Loucy (cell line): Measurements from ENCODE around the gene NMNAT2.
A peak's percentile ranks its signal among the peaks of the same experiment; 100 is the strongest.

Experiments
- H2AFZ ChIP-seq: fragments of 200-600 bp; sonication (generic); 2 replicates; pipeline ENCODE4 v1.6.0; 2016; ENCODE audit warnings: antibody characterized with exemption, mild to moderate bottlenecking, low read length, moderate library complexity
- H3F3A ChIP-seq: fragments of 200-600 bp; 2 replicates; pipeline ENCODE4 v1.6.0; 2016; ENCODE audit warnings: antibody characterized with exemption, low read depth, mild to moderate bottlenecking
- H3K27me3 ChIP-seq: fragments of 200-600 bp; sonication (generic); 2 replicates; pipeline ENCODE4 v1.6.1; 2014; ENCODE audit warnings: low read length, mild to moderate bottlenecking; ENCODE audit not compliant: insufficient read depth, poor library complexity, severe bottlenecking
- H3K36me3 ChIP-seq: fragments of 200-600 bp; sonication (generic); 2 replicates; pipeline ENCODE4 v1.6.1; 2016; ENCODE audit warnings: low read length; ENCODE audit not compliant: insufficient read depth
- H3K4me1 ChIP-seq: fragments of 200-600 bp; sonication (generic); 2 replicates; pipeline ENCODE4 v1.5.1; 2014; ENCODE audit warnings: low read length, mild to moderate bottlenecking; ENCODE audit not compliant: insufficient read depth, poor library complexity, severe bottlenecking
- H3K4me2 ChIP-seq: fragments of 200-600 bp; sonication (generic); 2 replicates; pipeline ENCODE4 v1.6.0; 2014; ENCODE audit warnings: antibody characterized with exemption, low read length, low read depth, mild to moderate bottlenecking; ENCODE audit not compliant: poor library complexity, severe bottlenecking
- H3K4me3 ChIP-seq: fragments of 200-600 bp; sonication (generic); 2 replicates; pipeline ENCODE4 v1.5.1; 2014; ENCODE audit warnings: low read length, mild to moderate bottlenecking, mixed read lengths; ENCODE audit not compliant: poor library complexity, severe bottlenecking
- H3K79me2 ChIP-seq: fragments of 200-600 bp; sonication (generic); 2 replicates; pipeline ENCODE4 v1.6.1; 2014; ENCODE audit warnings: low read length; ENCODE audit not compliant: insufficient read depth
- H3K9ac ChIP-seq: fragments of 200-600 bp; sonication (generic); 2 replicates; pipeline ENCODE4 v1.6.0; 2014; ENCODE audit warnings: mild to moderate bottlenecking, low read depth, low read length, moderate library complexity; ENCODE audit not compliant: poor library complexity, severe bottlenecking
- H3K9me2 ChIP-seq: fragments of 200-600 bp; sonication (generic); replicated peaks from 2 replicates; pipeline ENCODE4 v1.6.1; 2016; ENCODE audit warnings: low read depth, low read length, mixed read lengths
- H3K9me3 ChIP-seq: fragments of 200-600 bp; sonication (generic); 2 replicates; pipeline ENCODE4 v1.6.1; 2014; ENCODE audit warnings: mild to moderate bottlenecking, antibody characterized with exemption, low read length, low read depth; ENCODE audit not compliant: insufficient read depth
- H4K20me1 ChIP-seq: fragments of 200-600 bp; sonication (generic); 2 replicates; pipeline ENCODE4 v1.6.0; 2014; ENCODE audit warnings: antibody characterized with exemption, low read length, mild to moderate bottlenecking; ENCODE audit not compliant: insufficient read depth, poor library complexity, severe bottlenecking
- CTCF ChIP-seq: fragments of 200-600 bp; sonication (generic); conservative IDR thresholded peaks from 2 replicates; pipeline ENCODE4 v1.5.1; 2014; ENCODE audit warnings: mild to moderate bottlenecking, antibody characterized with exemption, low read length
- EZH2phosphoT487 ChIP-seq: fragments of 200-600 bp; IDR thresholded peaks from 2 replicates; pipeline ENCODE4 v1.6.1; 2018; ENCODE audit warnings: antibody characterized with exemption, mild to moderate bottlenecking, moderate library complexity, borderline replicate concordance

The NMNAT2 gene

GRCh38 chr1:183302452-183303322, 115.5 kb downstream of the NMNAT2 start:
- Histone ChIP-seq H3K9ac (no peak overlapping the region), H3K4me3 (no peak overlapping the region), H3K9me2 (no peaks in the 10 kb centered on the region), H3K27me3 (no peaks in the 10 kb centered on the region), H3K79me2 (no peaks in the 10 kb centered on the region), H3K9me3 (no peaks in the 10 kb centered on the region; the same call in 1 of the 2 replicates), H3K4me2 (no peak overlapping the region), H3K36me3 (no peaks in the 10 kb centered on the region), H3F3A (no peaks in the 10 kb centered on the region), H4K20me1 (no peaks in the 10 kb centered on the region), H2AFZ (peak overlapping the region; percentile 29; the same call in 1 of the 2 replicates), H3K4me1 (peaks cover 13% of the 10 kb centered on the region)
- TF ChIP-seq EZH2phosphoT487 (no peak), CTCF (no peak)

DNA sequence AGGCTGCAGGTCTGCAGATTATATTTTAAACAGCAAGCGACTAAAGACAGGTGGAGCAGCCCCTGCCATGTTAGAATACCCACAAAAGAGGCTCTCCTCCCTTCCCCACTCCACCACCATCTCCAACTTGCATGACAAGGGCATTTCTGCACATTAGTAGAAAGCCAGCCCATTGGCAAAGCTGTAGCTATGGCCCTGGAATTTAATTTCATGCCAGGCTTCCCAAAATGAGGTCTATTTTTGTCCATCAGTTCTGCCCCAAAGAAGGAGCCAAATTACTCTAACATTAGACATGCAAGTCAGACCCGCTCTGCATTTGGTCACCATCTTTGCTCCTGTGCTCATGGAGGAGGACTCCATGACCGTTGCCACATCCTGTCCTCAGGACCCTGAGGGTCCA, 116.9 kb downstream of the NMNAT2 start:
- no peaks in the 10 kb centered on the region for H4K20me1 ChIP-seq
- H3K27me3 ChIP-seq, result no peaks in the 10 kb centered on the region
- H3K9me3 ChIP-seq, result no peaks in the 10 kb centered on the region; the same call in 1 of the 2 replicates
- H3K4me1 ChIP-seq, result peaks cover 9% of the 10 kb centered on the region
- H3K9ac ChIP-seq, result no peak overlapping the region
- no peaks in the 10 kb centered on the region for H3F3A ChIP-seq
- no peaks in the 10 kb centered on the region for H3K36me3 ChIP-seq
- H3K4me2 ChIP-seq, result no peak overlapping the region
- H2AFZ ChIP-seq, result no peak overlapping the region
- H3K9me2 ChIP-seq, result no peaks in the 10 kb centered on the region
- no peaks in the 10 kb centered on the region for H3K79me2 ChIP-seq
- no peak overlapping the region for H3K4me3 ChIP-seq
- TF ChIP-seq EZH2phosphoT487, result no peak
- TF ChIP-seq CTCF, result no peak

GRCh38 chr1:183300828-183301227, 117.4 kb downstream of the NMNAT2 start:
- no peak for TF ChIP-seq EZH2phosphoT487
- TF ChIP-seq CTCF, result no peak
- Histone ChIP-seq H3K9me2 (no peaks in the 10 kb centered on the region), H3K9ac (no peak overlapping the region), H3K4me3 (no peak overlapping the region), H3K4me2 (no peak overlapping the region), H2AFZ (no peak overlapping the region), H3K79me2 (no peaks in the 10 kb centered on the region), H3K4me1 (peaks cover 7% of the 10 kb centered on the region), H4K20me1 (no peaks in the 10 kb centered on the region), H3K36me3 (no peaks in the 10 kb centered on the region), H3F3A (no peaks in the 10 kb centered on the region), H3K9me3 (no peaks in the 10 kb centered on the region; the same call in 1 of the 2 replicates), H3K27me3 (no peaks in the 10 kb centered on the region)
